ENCODE measurements around the gene ENTR1.

DNA sequence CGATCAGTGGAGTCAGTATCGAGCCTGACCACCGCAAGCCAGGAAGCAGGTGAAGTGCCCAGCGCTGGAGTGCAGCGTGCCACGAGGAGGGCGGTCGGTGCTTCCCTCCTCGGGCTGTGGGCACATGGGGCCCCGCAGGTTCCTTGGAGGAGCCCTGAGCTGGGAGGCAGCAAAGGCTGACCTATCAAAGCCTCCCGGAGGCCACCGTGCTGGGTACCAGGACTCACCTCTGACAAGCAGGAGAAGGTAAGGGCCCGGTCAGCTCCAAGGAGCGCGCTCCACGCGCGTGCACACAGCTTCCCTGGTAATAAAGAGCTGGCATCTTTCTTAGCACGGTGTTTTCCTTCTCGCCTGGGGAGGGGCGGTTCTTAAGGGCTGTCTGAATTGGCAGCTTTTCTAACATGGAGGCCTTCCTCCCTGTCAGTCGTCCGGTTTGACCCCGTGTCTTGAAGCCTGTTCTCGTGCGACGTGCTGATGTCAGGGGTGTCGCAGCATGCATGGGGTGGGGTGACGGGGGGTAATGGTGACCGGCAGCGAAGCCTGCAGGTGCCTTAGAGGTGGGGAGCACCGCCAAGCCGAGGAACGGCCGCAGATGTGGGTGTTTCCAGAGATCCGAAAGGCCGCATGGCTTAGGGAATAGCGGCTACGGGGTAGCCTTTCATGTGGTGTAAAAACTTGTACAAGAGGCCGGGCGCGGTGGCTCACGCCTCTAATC is 13.2 kb upstream of the ENTR1 start:
- TF ChIP-seq POLR2A (IDR thresholded peaks at IDR 0.05; ENCODE audit: low read length): no peak
- no peak for TF ChIP-seq GATA1 (IDR thresholded peaks at IDR 0.05; ENCODE audit: low read depth, low read length)
